GM21390 (cell line): ENCODE data around the gene RAP1GAP2.
"Not testable (repeated sequence)": the region's sequence is repeated elsewhere in the genome, so short reads cannot be mapped to it uniquely, and the experiment has no call there.

Source experiments
- ATAC-seq: cut with Tn5 transposase; IDR thresholded peaks from one replicate; pipeline ENCODE4 v1.9.1; 2021; ENCODE audit not compliant: unreplicated experiment

The RAP1GAP2 gene

GRCh38 chr17:2880050-2880449 is 83.8 kb downstream of the RAP1GAP2 start:
- no peak for ATAC-seq

GRCh38 chr17:2881295-2881694 is 85.1 kb downstream of the RAP1GAP2 start:
- ATAC-seq, result no peak

GRCh38 chr17:2883544-2884213 is 87.4 kb downstream of the RAP1GAP2 start:
- no peak for ATAC-seq

- ATAC-seq, result no peak
Observed at GRCh38 chr17:2885733-2886132, 89.5 kb downstream of the RAP1GAP2 start.

- ATAC-seq, result no peak
Observed at GRCh38 chr17:2888326-2888725, 92.1 kb downstream of the RAP1GAP2 start.

GRCh38 chr17:2889256-2889655 is 93.0 kb downstream of the RAP1GAP2 start:
- ATAC-seq, result no peak

GRCh38 chr17:2890778-2891177 is 94.5 kb downstream of the RAP1GAP2 start:
- not testable (repeated sequence) for ATAC-seq

GRCh38 chr17:2892305-2892971 is 96.2 kb downstream of the RAP1GAP2 start:
- ATAC-seq, result no peak

GRCh38 chr17:2893422-2893914 is 97.2 kb downstream of the RAP1GAP2 start:
- no peak for ATAC-seq

GRCh38 chr17:2894782-2895181 is 98.5 kb downstream of the RAP1GAP2 start:
- ATAC-seq, result no peak

GRCh38 chr17:2897605-2898004 is 101.4 kb downstream of the RAP1GAP2 start:
- no peak for ATAC-seq

GRCh38 chr17:2898255-2898926 is 102.2 kb downstream of the RAP1GAP2 start:
- no peak for ATAC-seq

GRCh38 chr17:2899906-2900305 is 103.7 kb downstream of the RAP1GAP2 start:
- no peak for ATAC-seq

GRCh38 chr17:2900842-2901241 is 104.6 kb downstream of the RAP1GAP2 start:
- no peak for ATAC-seq

- no peak for ATAC-seq
Observed at GRCh38 chr17:2901582-2901981, 105.3 kb downstream of the RAP1GAP2 start.

GRCh38 chr17:2902546-2902945 is 106.3 kb downstream of the RAP1GAP2 start:
- no peak for ATAC-seq

- ATAC-seq, result no peak
Observed at GRCh38 chr17:2903193-2903974, 107.1 kb downstream of the RAP1GAP2 start.

GRCh38 chr17:2904135-2904534 is 107.9 kb downstream of the RAP1GAP2 start:
- no peak for ATAC-seq

GRCh38 chr17:2905269-2905668 is 109.0 kb downstream of the RAP1GAP2 start:
- ATAC-seq, result no peak

GRCh38 chr17:2905696-2906501 is 109.7 kb downstream of the RAP1GAP2 start:
- ATAC-seq, result no peak
